IMR-90 (cell line): ENCODE measurements around the gene LPGAT1. TPM values are rescaled to one million over a fixed set of nuclear protein-coding genes. Genes with fewer than 3 reads are reported as not detected.

ENCODE experiments used
- ATAC-seq: fragments of 200-7000 bp; cut with Tn5 transposase; 2 replicates; pipeline ENCODE4 v1.9.1; 2020; ENCODE audit warnings: low read depth, mild to moderate bottlenecking, moderate library complexity
- BruUV-seq: library from RNA; stranded (reverse); fragments of 400-500 nt; replicated peaks from 2 replicates; lab custom pipeline; 2021; lab: Mats Ljungman, UMichigan
- CTCF ChIA-PET: fragments of 300-600 bp; formaldehyde crosslinking; extraction: SDS; loops from one replicate; lab custom pipeline; 2021; ENCODE audit warnings: antibody characterized with exemption; lab: Yijun Ruan, JAX
- POLR2A ChIA-PET: fragments of 300-600 bp; sonication (Branson Sonifier 250); formaldehyde crosslinking; loops from one replicate; lab custom pipeline; 2022; ENCODE audit warnings: antibody characterized with exemption; ENCODE audit not compliant: unreplicated experiment; lab: Charles Lee
- DNase-seq: peaks from one replicate; pipeline ENCODE4 v3.0.0; 2013
- H2AFZ ChIP-seq: replicated peaks from 2 replicates; pipeline ENCODE3; 2013; ENCODE audit warnings: low read length, mild to moderate bottlenecking; ENCODE audit not compliant: poor library complexity
- H2AK5ac ChIP-seq: 2 replicates; pipeline ENCODE4 v1.6.1; 2013; ENCODE audit warnings: low read depth, low read length, inconsistent platforms
- H2AK9ac ChIP-seq: replicated peaks from 2 replicates; pipeline ENCODE3; 2013; ENCODE audit warnings: mild to moderate bottlenecking, low read depth, low read length, moderate library complexity; ENCODE audit not compliant: poor library complexity
- H2BK120ac ChIP-seq: 2 replicates; pipeline ENCODE4 v1.6.1; 2013; ENCODE audit warnings: low read depth, low read length, inconsistent platforms
- H2BK15ac ChIP-seq: 3 replicates; pipeline ENCODE4 v1.6.1; 2013; ENCODE audit warnings: low read depth, low read length, inconsistent platforms
- H2BK20ac ChIP-seq: 2 replicates; pipeline ENCODE4 v1.6.1; 2013; ENCODE audit warnings: low read depth, mild to moderate bottlenecking, inconsistent platforms, low read length, moderate library complexity
- H2BK5ac ChIP-seq: 2 replicates; pipeline ENCODE4 v1.6.1; 2013; ENCODE audit warnings: mild to moderate bottlenecking, low read depth, low read length, inconsistent platforms; ENCODE audit not compliant: poor library complexity, severe bottlenecking
- H3K14ac ChIP-seq: replicated peaks from 2 replicates; pipeline ENCODE4 v1.6.1; 2013; ENCODE audit warnings: low read depth, low read length, inconsistent platforms
- H3K18ac ChIP-seq: 2 replicates; pipeline ENCODE4 v1.6.1; 2013; ENCODE audit warnings: low read depth, low read length, control low read depth
- H3K23ac ChIP-seq: 2 replicates; pipeline ENCODE4 v1.6.1; 2013; ENCODE audit warnings: low read depth, low read length, inconsistent platforms
- H3K27ac ChIP-seq: 2 replicates; pipeline ENCODE4 v1.5.1; 2013; ENCODE audit warnings: mild to moderate bottlenecking, control low read depth, low read length; ENCODE audit not compliant: insufficient read depth
- H3K27me3 ChIP-seq: 2 replicates; pipeline ENCODE4 v1.6.1; 2013; ENCODE audit warnings: low read length; ENCODE audit not compliant: control insufficient read depth, insufficient read depth
- H3K36me3 ChIP-seq: 2 replicates; pipeline ENCODE4 v1.6.1; 2013; ENCODE audit warnings: low read length, mixed read lengths; ENCODE audit not compliant: control insufficient read depth, insufficient read depth
- H3K4ac ChIP-seq: 2 replicates; pipeline ENCODE4 v1.6.1; 2013; ENCODE audit warnings: low read depth, low read length, inconsistent platforms
- H3K4me1 ChIP-seq: 2 replicates; pipeline ENCODE4 v1.6.1; 2013; ENCODE audit warnings: low read length, mixed read lengths; ENCODE audit not compliant: control insufficient read depth, insufficient read depth
- H3K4me2 ChIP-seq: 2 replicates; pipeline ENCODE4 v1.6.1; 2013; ENCODE audit warnings: low read depth, mild to moderate bottlenecking, control low read depth, low read length, moderate library complexity
- H3K4me3 ChIP-seq: 2 replicates; pipeline ENCODE4 v1.5.1; 2013; ENCODE audit warnings: low read depth, mild to moderate bottlenecking, control low read depth, low read length, moderate library complexity; ENCODE audit not compliant: insufficient read depth
- H3K56ac ChIP-seq: 2 replicates; pipeline ENCODE4 v1.6.1; 2013; ENCODE audit warnings: low read length, inconsistent platforms; ENCODE audit not compliant: insufficient read depth; ENCODE audit errors: extremely low read depth
- H3K79me1 ChIP-seq, 2 experiments: 2 replicates each; pipeline ENCODE4 v1.6.1; 2013; ENCODE audit warnings: low read length in 2 of 2, inconsistent platforms in 1 of 2, low read depth in 1 of 2
- H3K9ac ChIP-seq: 2 replicates; pipeline ENCODE4 v1.6.1; 2013; ENCODE audit warnings: low read depth, low read length, control low read depth
- H3K9me1 ChIP-seq: 2 replicates; pipeline ENCODE4 v1.6.1; 2013; ENCODE audit warnings: low read length, inconsistent platforms; ENCODE audit not compliant: insufficient read depth
- H3K9me3 ChIP-seq: 2 replicates; pipeline ENCODE4 v1.6.1; 2013; ENCODE audit warnings: low read length; ENCODE audit not compliant: control insufficient read depth, insufficient read depth
- H4K20me1 ChIP-seq: 2 replicates; pipeline ENCODE4 v1.6.1; 2013; ENCODE audit warnings: low read length, inconsistent platforms; ENCODE audit not compliant: insufficient read depth
- H4K5ac ChIP-seq: 2 replicates; pipeline ENCODE4 v1.6.1; 2013; ENCODE audit warnings: mild to moderate bottlenecking, low read depth, low read length, control low read depth
- H4K8ac ChIP-seq, 2 experiments: 2 replicates each; pipeline ENCODE4 v1.6.1; 2013; ENCODE audit warnings: low read depth in 2 of 2, low read length in 2 of 2, control low read depth in 1 of 2, inconsistent platforms in 1 of 2
- H4K91ac ChIP-seq: 2 replicates; pipeline ENCODE4 v1.6.1; 2013; ENCODE audit warnings: low read depth, low read length, inconsistent platforms; ENCODE audit not compliant: insufficient read depth
- CHD1 ChIP-seq: IDR thresholded peaks from 2 replicates; pipeline ENCODE4 v1.6.1; 2012; ENCODE audit warnings: low read depth, low read length, improper control_type of control experiment
- FOS ChIP-seq: fragments of 150-350 bp; IDR thresholded peaks from 2 replicates; pipeline ENCODE4 v1.6.1; 2016; ENCODE audit warnings: low read depth, low read length
- MXI1 ChIP-seq: IDR thresholded peaks from 2 replicates; pipeline ENCODE4 v1.6.1; 2012; ENCODE audit warnings: low read depth, mild to moderate bottlenecking, low read length, moderate library complexity, borderline replicate concordance
- NFE2L2 ChIP-seq: fragments of 150-350 bp; IDR thresholded peaks from 2 replicates; pipeline ENCODE4 v1.6.1; 2016; ENCODE audit warnings: low read depth, mild to moderate bottlenecking, low read length
- POLR2A ChIP-seq: IDR thresholded peaks from 2 replicates; pipeline ENCODE4 v1.6.1; 2012; ENCODE audit warnings: mild to moderate bottlenecking, low read depth, low read length
- RAD21 ChIP-seq: IDR thresholded peaks from 2 replicates; pipeline ENCODE4 v1.6.1; 2012; ENCODE audit warnings: low read length, improper control_type of control experiment
- RCOR1 ChIP-seq: IDR thresholded peaks from 2 replicates; pipeline ENCODE4 v1.6.1; 2012; ENCODE audit warnings: mild to moderate bottlenecking, low read length, improper control_type of control experiment; ENCODE audit not compliant: insufficient replicate concordance
- RFX5 ChIP-seq: IDR thresholded peaks from 2 replicates; pipeline ENCODE4 v1.8.0; 2012; ENCODE audit warnings: low read depth, mild to moderate bottlenecking, low read length, moderate library complexity
- WGBS, 2 experiments: methylation state at CpG; one replicate each; pipeline versions ENCODE4 v1.1.5 to v1.1.7; 2013; ENCODE audit warnings: missing lambda C conversion rate in 2 of 2; ENCODE audit not compliant: insufficient read length in 1 of 2; ENCODE audit errors: extremely low coverage in 2 of 2; 5-methylcytosine and 5-hydroxymethylcytosine counted together
- dilution Hi-C: fragments of 300-500 bp; cut with HindIII; formaldehyde crosslinking; loops from one replicate; pipeline ENCODE4 v1.14.3; 2018; ENCODE audit warnings: low sequenced_read_pairs; ENCODE audit not compliant: unreplicated experiment
- in situ Hi-C: fragments of 300-500 bp; cut with MboI; formaldehyde crosslinking; loops from 3 replicates; pipeline ENCODE4 v1.14.3; 2019; ENCODE audit warnings: low sequenced_read_pairs, inconsistent platforms, mixed read lengths
- intact Hi-C: fragments of 100-400 bp; cut with micrococcal nuclease; formaldehyde crosslinking; loops from 2 replicates; pipeline ENCODE4 v1.10.0; 2022
- polyA plus RNA-seq, 3 experiments: library from polyadenylated mRNA; depleted of rRNA; stranded (reverse); fragments of >200 nt; gene quantifications; 2 replicates each; pipeline ENCODE4 v1.2.3, GENCODE V29; 2012; ENCODE audit warnings: low replicate concordance in 1 of 3
- total RNA-seq: library from RNA; depleted of rRNA; stranded (reverse); fragments of >200 nt; gene quantifications from 2 replicates; pipeline ENCODE4 v1.2.3, GENCODE V29; 2012
- TF ChIP-seq, protein P1 (sequence below): conservative IDR thresholded peaks from 2 replicates; pipeline ENCODE4 v1.5.1; 2012; ENCODE audit warnings: mild to moderate bottlenecking, low read depth, low read length, improper control_type of control experiment
- TF ChIP-seq, protein P2 (sequence below): fragments of 150-350 bp; IDR thresholded peaks from 2 replicates; pipeline ENCODE4 v1.6.1; 2016; ENCODE audit warnings: low read depth, mild to moderate bottlenecking, low read length, moderate library complexity, borderline replicate concordance

The LPGAT1 gene
- total and polyA plus RNA-seq, 2 of the 4 experiments (the other 2 are of a cell fraction), result 6.7 to 13.6 TPM

- no peak overlapping the region for H3K4ac ChIP-seq
- DNase-seq, result no peak
- H3K23ac ChIP-seq, result no peak overlapping the region
- no peak for ATAC-seq
- no peak overlapping the region for H3K27ac ChIP-seq
- H3K9me3 ChIP-seq, result no peaks in the 10 kb centered on the region
- no peak overlapping the region for H2AK9ac ChIP-seq
- no peaks in the 10 kb centered on the region for H3K79me1 ChIP-seq
- intact Hi-C loops (no loop called here), dilution Hi-C loops (no loop called here), in situ Hi-C loops (no loop called here)
- no peak overlapping the region for H3K18ac ChIP-seq
- WGBS, 2 experiments, result 74% methylated on average over 4 of the region's 4 CpGs; no CpG with 5 or more reads in 1 of the 2 experiments
- CTCF ChIA-PET, result no interaction called here
- POLR2A ChIA-PET, result no interaction called here
- H4K20me1 ChIP-seq, result no peaks in the 10 kb centered on the region
- no peak overlapping the region for H4K91ac ChIP-seq
- H3K4me1 ChIP-seq, result peaks cover 6% of the 10 kb centered on the region
- no peak overlapping the region for H4K8ac ChIP-seq
- H3K9ac ChIP-seq, result no peak overlapping the region
- peaks cover 7% of the 10 kb centered on the region; the same call in 1 of the 2 replicates for H3K9me1 ChIP-seq
- H3K27me3 ChIP-seq, result 0 out of 2 replicates have a peak, but pooled peaks cover 2% of the 10 kb centered on the region
- no peak overlapping the region for H2BK20ac ChIP-seq
- no peak overlapping the region for H3K14ac ChIP-seq
- H4K5ac ChIP-seq, result no peak overlapping the region
- BruUV-seq, result no TSS peak
- no peak overlapping the region for H3K56ac ChIP-seq
- H3K36me3 ChIP-seq, result no peaks in the 10 kb centered on the region
- H2BK15ac ChIP-seq, result no peak overlapping the region
- no peak overlapping the region for H2BK120ac ChIP-seq
- no peak overlapping the region for H3K4me3 ChIP-seq
- no peak overlapping the region for H2AFZ ChIP-seq
- no peak overlapping the region for H3K4me2 ChIP-seq
- no peak for TF ChIP-seq NFE2L2
- no peak for TF ChIP-seq POLR2A
- no peak for TF ChIP-seq CHD1
- no peak for TF ChIP-seq RAD21
- TF ChIP-seq, protein P1, sequence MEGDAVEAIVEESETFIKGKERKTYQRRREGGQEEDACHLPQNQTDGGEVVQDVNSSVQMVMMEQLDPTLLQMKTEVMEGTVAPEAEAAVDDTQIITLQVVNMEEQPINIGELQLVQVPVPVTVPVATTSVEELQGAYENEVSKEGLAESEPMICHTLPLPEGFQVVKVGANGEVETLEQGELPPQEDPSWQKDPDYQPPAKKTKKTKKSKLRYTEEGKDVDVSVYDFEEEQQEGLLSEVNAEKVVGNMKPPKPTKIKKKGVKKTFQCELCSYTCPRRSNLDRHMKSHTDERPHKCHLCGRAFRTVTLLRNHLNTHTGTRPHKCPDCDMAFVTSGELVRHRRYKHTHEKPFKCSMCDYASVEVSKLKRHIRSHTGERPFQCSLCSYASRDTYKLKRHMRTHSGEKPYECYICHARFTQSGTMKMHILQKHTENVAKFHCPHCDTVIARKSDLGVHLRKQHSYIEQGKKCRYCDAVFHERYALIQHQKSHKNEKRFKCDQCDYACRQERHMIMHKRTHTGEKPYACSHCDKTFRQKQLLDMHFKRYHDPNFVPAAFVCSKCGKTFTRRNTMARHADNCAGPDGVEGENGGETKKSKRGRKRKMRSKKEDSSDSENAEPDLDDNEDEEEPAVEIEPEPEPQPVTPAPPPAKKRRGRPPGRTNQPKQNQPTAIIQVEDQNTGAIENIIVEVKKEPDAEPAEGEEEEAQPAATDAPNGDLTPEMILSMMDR, result no peak
- TF ChIP-seq, protein P2, sequence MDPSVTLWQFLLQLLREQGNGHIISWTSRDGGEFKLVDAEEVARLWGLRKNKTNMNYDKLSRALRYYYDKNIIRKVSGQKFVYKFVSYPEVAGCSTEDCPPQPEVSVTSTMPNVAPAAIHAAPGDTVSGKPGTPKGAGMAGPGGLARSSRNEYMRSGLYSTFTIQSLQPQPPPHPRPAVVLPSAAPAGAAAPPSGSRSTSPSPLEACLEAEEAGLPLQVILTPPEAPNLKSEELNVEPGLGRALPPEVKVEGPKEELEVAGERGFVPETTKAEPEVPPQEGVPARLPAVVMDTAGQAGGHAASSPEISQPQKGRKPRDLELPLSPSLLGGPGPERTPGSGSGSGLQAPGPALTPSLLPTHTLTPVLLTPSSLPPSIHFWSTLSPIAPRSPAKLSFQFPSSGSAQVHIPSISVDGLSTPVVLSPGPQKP, result no peak
- no peak for TF ChIP-seq RFX5
- no peak for TF ChIP-seq RCOR1
- no peak for TF ChIP-seq MXI1
- no peak for TF ChIP-seq FOS
- no peak overlapping the region for H2AK5ac ChIP-seq
- no peak overlapping the region for H2BK5ac ChIP-seq
Measured at GRCh38 chr1:211732293-211732980, 98.1 kb downstream of the LPGAT1 start.
